ENCODE data around the gene H1-8.
"Not testable (repeated sequence)": the region's sequence is repeated elsewhere in the genome, so short reads cannot be mapped to it uniquely, and the experiment has no call there.

DNA sequence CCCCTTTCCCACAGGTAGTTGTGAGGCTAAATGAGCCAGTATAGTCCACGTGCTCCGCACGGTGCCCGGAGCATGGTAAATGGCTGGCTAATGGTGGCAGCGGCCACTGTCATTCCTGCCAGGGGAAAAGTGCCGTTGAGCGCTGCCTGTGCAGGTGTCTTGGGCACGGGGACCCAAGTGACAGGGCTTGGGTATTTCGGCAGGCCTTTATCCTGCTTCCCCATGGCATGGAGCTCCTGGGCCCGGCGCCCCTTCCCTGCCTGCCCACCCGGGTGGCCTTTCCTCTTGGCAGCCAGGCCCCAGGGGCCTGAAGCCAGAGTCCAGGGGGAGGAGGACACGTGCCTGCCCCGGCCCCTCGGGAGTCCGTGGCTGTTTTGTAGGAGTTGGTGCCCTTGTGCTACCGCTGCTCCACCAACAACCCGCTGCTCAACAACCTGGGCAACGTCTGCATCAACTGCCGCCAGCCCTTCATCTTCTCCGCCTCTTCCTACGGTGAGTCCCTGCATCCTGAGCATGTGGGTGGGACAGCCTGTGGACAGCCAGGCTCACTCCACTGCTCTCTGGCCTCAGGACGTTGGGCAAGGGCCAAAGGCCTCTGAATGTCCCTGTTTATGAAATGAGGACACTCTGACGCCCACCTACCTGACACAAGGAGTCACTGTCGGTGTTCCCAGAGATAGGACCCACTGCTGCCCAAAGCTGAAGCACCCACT is 27.7 kb upstream of the H1-8 start:
- not testable (repeated sequence) for TF ChIP-seq CTCF (conservative IDR thresholded peaks at IDR 0.05 in 1 of 2, IDR thresholded peaks at IDR 0.05 in 1 of 2; ENCODE audit: extremely low read depth in 1 of 2, insufficient read depth in 1 of 2, low read depth in 1 of 2, low read length in 2 of 2); EZH2 (IDR thresholded peaks at IDR 0.05; ENCODE audit: borderline replicate concordance, low read length)

Measured in mammary epithelial cell (primary cell).